Gastroesophageal sphincter (tissue), 3 donors: ENCODE measurements around the gene GABRB3.

Experiments used
- CTCF ChIP-seq, 4 experiments: fragments of 200-600 bp in 2 of 4; fragments of 450-650 bp in 2 of 4; sonication (generic) in 1 of 4; IDR thresholded peaks; one replicate each; pipeline ENCODE4 v1.5.1; 2017 to 2019; ENCODE audit warnings: antibody characterized with exemption in 4 of 4, mild to moderate bottlenecking in 2 of 4, moderate library complexity in 2 of 4
- EP300 ChIP-seq: sonication (generic); formaldehyde crosslinking; IDR thresholded peaks from one replicate; pipeline ENCODE4 v1.6.1; 2017; ENCODE audit warnings: antibody characterized with exemption, mild to moderate bottlenecking
- POLR2A ChIP-seq, 2 donors: fragments of 450-650 bp; IDR thresholded peaks; one replicate each; pipeline ENCODE4 v1.6.1; 2017; ENCODE audit warnings: antibody characterized with exemption in 2 of 2, mild to moderate bottlenecking in 2 of 2, moderate library complexity in 1 of 2
- POLR2AphosphoS5 ChIP-seq: sonication (generic); formaldehyde crosslinking; IDR thresholded peaks from one replicate; pipeline ENCODE4 v1.6.1; 2017; ENCODE audit warnings: antibody characterized with exemption

GRCh38 chr15:26516102-26516980, 256.5 kb downstream of the GABRB3 start:
- TF ChIP-seq POLR2A (IDR thresholded peaks at IDR 0.05) (no peak), CTCF (IDR thresholded peaks at IDR 0.05) (no peak), POLR2AphosphoS5 (no peak), EP300 (no peak)
